Lung (tissue), 12 donors: Measurements from ENCODE around the gene WBP2NL. TPM values are rescaled to one million over a fixed set of nuclear protein-coding genes. Genes with fewer than 3 reads are reported as not detected.

Experiments
- ATAC-seq: fragments of 200-7000 bp; cut with Tn5 transposase; one replicate; pipeline ENCODE4 v1.9.1; 2020; ENCODE audit warnings: moderate number of reproducible peaks; ENCODE audit not compliant: insufficient read depth, low FRiP score
- DNase-seq, 3 donors: peaks; one replicate each; pipeline ENCODE4 v3.0.0-alpha.2; 2013 to 2017
- H3K27ac ChIP-seq, 2 donors: one replicate each; pipeline ENCODE4 v1.5.1; 2013; ENCODE audit warnings: mild to moderate bottlenecking in 2 of 2, moderate library complexity in 2 of 2, control low read depth in 1 of 2, inconsistent platforms in 1 of 2, low read depth in 1 of 2, low read length in 1 of 2
- H3K27me3 ChIP-seq, 3 donors: one replicate each; pipeline ENCODE4 v1.5.1; 2013; ENCODE audit warnings: low read length in 2 of 3; ENCODE audit not compliant: control insufficient read depth in 3 of 3, insufficient read depth in 3 of 3
- H3K36me3 ChIP-seq, 4 donors: one replicate each; pipeline ENCODE4 v1.5.1; 2013; ENCODE audit warnings: low read length in 4 of 4, mild to moderate bottlenecking in 1 of 4, moderate library complexity in 1 of 4; ENCODE audit not compliant: control insufficient read depth in 4 of 4, insufficient read depth in 4 of 4
- H3K4me1 ChIP-seq, 5 donors: one replicate each; pipeline ENCODE4 v1.5.1; 2013; ENCODE audit warnings: low read length in 5 of 5, mild to moderate bottlenecking in 2 of 5, moderate library complexity in 1 of 5; ENCODE audit not compliant: control insufficient read depth in 5 of 5, insufficient read depth in 5 of 5
- H3K4me3 ChIP-seq: one replicate; pipeline ENCODE4 v1.5.1; 2013; ENCODE audit warnings: mild to moderate bottlenecking, control low read depth, moderate library complexity
- H3K9ac ChIP-seq, 2 donors: one replicate each; pipeline ENCODE4 v1.5.1; 2013; ENCODE audit warnings: low read length in 2 of 2, control low read depth in 1 of 2; ENCODE audit not compliant: insufficient read depth in 1 of 2
- H3K9me3 ChIP-seq, 4 donors: one replicate each; pipeline ENCODE4 v1.5.1; 2013; ENCODE audit warnings: low read length in 3 of 4, mild to moderate bottlenecking in 1 of 4, moderate library complexity in 1 of 4; ENCODE audit not compliant: control insufficient read depth in 4 of 4, insufficient read depth in 3 of 4
- WGBS, 2 donors: extraction: QIAGEN DNeasy Blood & Tissue Kit; methylation state at CpG; one replicate each; pipeline ENCODE4 v1.1.7; 2013; 5-methylcytosine and 5-hydroxymethylcytosine counted together
- polyA plus RNA-seq, 2 donors: library from polyadenylated mRNA; stranded (reverse); fragments of 200-250 nt; gene quantifications; one replicate each; pipeline ENCODE4 v1.2.1, GENCODE V29; 2013
- total RNA-seq, 2 donors: library from RNA; depleted of rRNA in 1 of 2; stranded (reverse); fragments of >200 nt in 1 of 2; gene quantifications; one replicate each; pipeline ENCODE4 v1.2.1, GENCODE V29; 2014 to 2021
- TF ChIP-seq, protein P1 (sequence below): IDR thresholded peaks from 2 replicates; pipeline ENCODE4 v1.5.1; 2012; ENCODE audit warnings: mild to moderate bottlenecking; ENCODE audit errors: control extremely low read depth, extremely low read depth
- donor health status: control.
- donor health status: control.
- donor health status: Bipolar disorder and iron deficiency.
- donor health status: healthy.
- donor health status: DM: yes; HTN: yes; CAD: no.

The WBP2NL gene
- total and polyA plus RNA-seq, 4 donors = 0.42 to 4.9 (median 1.3) TPM

- Histone ChIP-seq H3K27me3 (no peaks in the 10 kb centered on the region), H3K9ac (no peak overlapping the region), H3K36me3 (peaks cover 13 to 60% (median 28%) of the 10 kb centered on the region in 4 donors), H3K4me1 (no peaks in the 10 kb centered on the region), H3K4me3 (no peak overlapping the region), H3K27ac (no peak overlapping the region), H3K9me3 (peaks cover 0 to 12% (median 0%) of the 10 kb centered on the region in 4 donors)
- TF ChIP-seq, protein P1, sequence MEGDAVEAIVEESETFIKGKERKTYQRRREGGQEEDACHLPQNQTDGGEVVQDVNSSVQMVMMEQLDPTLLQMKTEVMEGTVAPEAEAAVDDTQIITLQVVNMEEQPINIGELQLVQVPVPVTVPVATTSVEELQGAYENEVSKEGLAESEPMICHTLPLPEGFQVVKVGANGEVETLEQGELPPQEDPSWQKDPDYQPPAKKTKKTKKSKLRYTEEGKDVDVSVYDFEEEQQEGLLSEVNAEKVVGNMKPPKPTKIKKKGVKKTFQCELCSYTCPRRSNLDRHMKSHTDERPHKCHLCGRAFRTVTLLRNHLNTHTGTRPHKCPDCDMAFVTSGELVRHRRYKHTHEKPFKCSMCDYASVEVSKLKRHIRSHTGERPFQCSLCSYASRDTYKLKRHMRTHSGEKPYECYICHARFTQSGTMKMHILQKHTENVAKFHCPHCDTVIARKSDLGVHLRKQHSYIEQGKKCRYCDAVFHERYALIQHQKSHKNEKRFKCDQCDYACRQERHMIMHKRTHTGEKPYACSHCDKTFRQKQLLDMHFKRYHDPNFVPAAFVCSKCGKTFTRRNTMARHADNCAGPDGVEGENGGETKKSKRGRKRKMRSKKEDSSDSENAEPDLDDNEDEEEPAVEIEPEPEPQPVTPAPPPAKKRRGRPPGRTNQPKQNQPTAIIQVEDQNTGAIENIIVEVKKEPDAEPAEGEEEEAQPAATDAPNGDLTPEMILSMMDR = no peak
- ATAC-seq = no peak
- DNase-seq = no peak
- 91 to 95% methylated on average over 10 of the region's 10 CpGs for WGBS, 2 donors
These were observed 64.0 kb downstream of the WBP2NL start for GRCh38 chr22:42062506-42063170.

GRCh38 chr22:42064629-42065028, 66.0 kb downstream of the WBP2NL start:
- Histone ChIP-seq H3K27ac (no peak overlapping the region), H3K9me3 (peaks cover 0 to 10% (median 0%) of the 10 kb centered on the region in 4 donors), H3K4me1 (peaks cover 0 to 1% (median 1%) of the 10 kb centered on the region in 5 donors), H3K9ac (no peak overlapping the region), H3K4me3 (no peak overlapping the region), H3K27me3 (no peaks in the 10 kb centered on the region), H3K36me3 (peaks cover 7 to 56% (median 18%) of the 10 kb centered on the region in 4 donors)
- ATAC-seq = no peak
- 76 to 94% methylated on average over 1 of the region's 1 CpG for WGBS, 2 donors
- no peak for DNase-seq
- TF ChIP-seq, protein P1 = no peak

- TF ChIP-seq, protein P1 = no peak
- no peak overlapping the region for H3K27ac ChIP-seq
- 89 to 93% methylated on average over 13 of the region's 13 CpGs for WGBS, 2 donors
- DNase-seq = no peak
- no peak overlapping the region for H3K4me3 ChIP-seq
- no peaks in the 10 kb centered on the region for H3K27me3 ChIP-seq
- peaks cover 0 to 9% (median 4%) of the 10 kb centered on the region in 5 donors for H3K4me1 ChIP-seq
- peaks cover 0 to 4% (median 0%) of the 10 kb centered on the region in 4 donors for H3K9me3 ChIP-seq
- no peak for ATAC-seq
- H3K36me3 ChIP-seq = peaks cover 7 to 46% (median 14%) of the 10 kb centered on the region in 4 donors
- no peak overlapping the region for H3K9ac ChIP-seq
These were observed 67.0 kb downstream of the WBP2NL start for GRCh38 chr22:42065438-42066125.
